K562 (cell line): ENCODE measurements around the gene GLB1L. TPM values are rescaled to one million over a fixed set of nuclear protein-coding genes. Genes with fewer than 3 reads are reported as not detected.
A peak's percentile ranks its signal among the peaks of the same experiment; 100 is the strongest.

Experiments used
- ATAC-seq: fragments of 200-7000 bp; cut with Tn5 transposase; 3 replicates; pipeline ENCODE4 v1.9.1; 2020; ENCODE audit warnings: moderate library complexity
- BruUV-seq: library from RNA; stranded (reverse); fragments of 400-500 nt; replicated peaks from 2 replicates; lab custom pipeline; 2021; lab: Mats Ljungman, UMichigan
- CTCF ChIA-PET: fragments of 300-600 bp; formaldehyde crosslinking; extraction: SDS; loops from one replicate; lab custom pipeline; 2021; ENCODE audit warnings: low intra/inter-chr PET ratio; lab: Yijun Ruan, JAX
- POLR2A ChIA-PET: fragments of 300-600, 350-650 bp; sonication (Branson Sonifier 250); formaldehyde crosslinking; extraction: SDS; loops from one replicate; lab custom pipeline; 2021; ENCODE audit warnings: antibody characterized with exemption, inconsistent platforms; lab: Yijun Ruan, JAX
- DNase-seq, 4 experiments: peaks; one replicate each; pipeline versions ENCODE4 v3.0.0 to v3.0.0-alpha.2; 2011 to 2018; ENCODE audit warnings: low spot score in 3 of 4, mixed read lengths in 3 of 4; ENCODE audit errors: extremely low read depth in 1 of 4
- FAIRE-seq: peaks from 2 replicates; lab custom pipeline; 2011; peaks lifted over from hg19 to GRCh38; lab: Jason Lieb, UNC
- H2AFZ ChIP-seq: 2 replicates; pipeline ENCODE4 v1.6.0; 2011; ENCODE audit warnings: low read depth, low read length, control low read depth, inconsistent platforms
- H3K27ac ChIP-seq: fragments of 200-600 bp; 3 replicates; pipeline ENCODE4 v1.8.0; 2011; ENCODE audit warnings: low read depth, mild to moderate bottlenecking, control low read depth, inconsistent platforms, low read length, moderate library complexity, mixed read lengths; ENCODE audit errors: extremely low read depth
- H3K27me3 ChIP-seq, 2 experiments: fragments of 300-600 bp in 1 of 2; 2 replicates in 1 of 2; 3 replicates in 1 of 2; pipeline versions ENCODE4 v1.6.0 to v1.8.0; 2011; ENCODE audit warnings: inconsistent platforms in 2 of 2, low read length in 2 of 2, mild to moderate bottlenecking in 1 of 2, mixed read lengths in 1 of 2, moderate library complexity in 1 of 2; ENCODE audit not compliant: control insufficient read depth in 2 of 2, insufficient read depth in 2 of 2
- H3K36me3 ChIP-seq: fragments of 300-600 bp; 3 replicates; pipeline ENCODE4 v1.8.0; 2011; ENCODE audit warnings: mild to moderate bottlenecking, low read length, inconsistent platforms; ENCODE audit not compliant: control insufficient read depth, insufficient read depth
- H3K4me1 ChIP-seq, 2 experiments: fragments of 200-600 bp in 1 of 2; replicated peaks in 1 of 2; 2 replicates in 1 of 2; 3 replicates in 1 of 2; pipeline versions ENCODE4 v1.5.1 to v1.8.0; 2011; ENCODE audit warnings: inconsistent platforms in 2 of 2, low read length in 2 of 2, mild to moderate bottlenecking in 1 of 2, mixed read lengths in 1 of 2, moderate library complexity in 1 of 2; ENCODE audit not compliant: control insufficient read depth in 2 of 2, insufficient read depth in 2 of 2
- H3K4me2 ChIP-seq: 2 replicates; pipeline ENCODE4 v1.6.1; 2011; ENCODE audit warnings: low read length, control low read depth, inconsistent platforms, mixed read lengths; ENCODE audit not compliant: insufficient read depth
- H3K4me3 ChIP-seq: fragments of 200-600 bp; sonication (generic), shearing (Covaris generic); 2 replicates; pipeline ENCODE4 v1.5.1; 2016; ENCODE audit warnings: control low read depth, inconsistent platforms
- H3K79me2 ChIP-seq: fragments of 200-600 bp; 3 replicates; pipeline ENCODE4 v1.8.0; 2011; ENCODE audit warnings: low read length, inconsistent platforms; ENCODE audit not compliant: control insufficient read depth, insufficient read depth
- H3K9ac ChIP-seq, 2 experiments: 2 replicates each; pipeline versions ENCODE4 v1.6.0 to v1.6.1; 2011; ENCODE audit warnings: low read depth in 2 of 2, low read length in 2 of 2, control low read depth in 1 of 2, inconsistent platforms in 1 of 2, mild to moderate bottlenecking in 1 of 2, mixed read lengths in 1 of 2; ENCODE audit not compliant: insufficient read depth in 1 of 2
- H3K9me1 ChIP-seq: one replicate; pipeline ENCODE4 v1.6.0; 2011; ENCODE audit warnings: inconsistent platforms, mild to moderate bottlenecking, low read length, moderate library complexity; ENCODE audit not compliant: control insufficient read depth, insufficient read depth
- H3K9me3 ChIP-seq: replicated peaks from 2 replicates; pipeline ENCODE4 v1.5.1; 2011; ENCODE audit warnings: low read depth, low read length, inconsistent platforms; ENCODE audit not compliant: control insufficient read depth, insufficient read depth
- H4K20me1 ChIP-seq: replicated peaks from 2 replicates; pipeline ENCODE4 v1.6.1; 2011; ENCODE audit warnings: low read length, inconsistent platforms, mixed read lengths; ENCODE audit not compliant: control insufficient read depth, insufficient read depth
- BCOR ChIP-seq: fragments of 450-650 bp; IDR thresholded peaks from 2 replicates; pipeline ENCODE4 v1.6.1; 2016
- CBFA2T3 ChIP-seq: fragments of 450-650 bp; IDR thresholded peaks from 2 replicates; pipeline ENCODE4 v1.6.1; 2017
- CBX1 ChIP-seq: sonication (generic); IDR thresholded peaks from 2 replicates; pipeline ENCODE4 v1.6.1; 2016; ENCODE audit warnings: antibody characterized with exemption, low read depth, mild to moderate bottlenecking
- CBX3 ChIP-seq, 2 experiments: IDR thresholded peaks; 1 replicate in 1 of 2; 2 replicates in 1 of 2; pipeline ENCODE4 v1.6.1; 2012; ENCODE audit warnings: inconsistent platforms in 2 of 2, low read length in 2 of 2, borderline replicate concordance in 1 of 2, control low read depth in 1 of 2
- CTBP1 ChIP-seq: fragments of 450-650 bp; IDR thresholded peaks from 2 replicates; pipeline ENCODE4 v1.6.1; 2016; ENCODE audit warnings: borderline replicate concordance
- DMBX1 ChIP-seq: fragments of 250-450 bp; sonication (Bioruptor Pico); IDR thresholded peaks from 2 replicates; pipeline ENCODE4 v1.8.0; 2022; ENCODE audit warnings: inconsistent platforms, mild to moderate bottlenecking, moderate library complexity, borderline replicate concordance
- DPF2 ChIP-seq: fragments of 450-650 bp; IDR thresholded peaks from 2 replicates; pipeline ENCODE4 v1.6.1; 2016
- EGR1 ChIP-seq: fragments of 450-650 bp; conservative IDR thresholded peaks from 2 replicates; pipeline ENCODE4 v1.6.1; 2017; ENCODE audit warnings: mild to moderate bottlenecking
- FOSL1 ChIP-seq: fragments of 200-800 bp; sonication (Bioruptor generic); conservative IDR thresholded peaks from 2 replicates; pipeline ENCODE4 v1.6.1; 2016; ENCODE audit warnings: missing genetic modification characterization, missing compliant biosample characterization
- HDAC1 ChIP-seq, 2 experiments: fragments of 450-650 bp; IDR thresholded peaks; 2 replicates each; pipeline ENCODE4 v1.6.1; 2016 to 2017; ENCODE audit warnings: inconsistent platforms in 1 of 2, mild to moderate bottlenecking in 1 of 2, moderate library complexity in 1 of 2
- KLF6 ChIP-seq: fragments of 250-450 bp; sonication (Bioruptor Pico); IDR thresholded peaks from 2 replicates; pipeline ENCODE4 v1.4.0; 2020; ENCODE audit warnings: mild to moderate bottlenecking, moderate library complexity, borderline replicate concordance
- MTA3 ChIP-seq: fragments of 450-650 bp; formaldehyde crosslinking; IDR thresholded peaks from 2 replicates; pipeline ENCODE4 v1.6.1; 2017; ENCODE audit warnings: mild to moderate bottlenecking, borderline replicate concordance
- NCOA1 ChIP-seq: fragments of 450-650 bp; IDR thresholded peaks from 2 replicates; pipeline ENCODE4 v1.6.1; 2016; ENCODE audit warnings: low read depth
- PHF20 ChIP-seq: fragments of 450-650 bp; IDR thresholded peaks from 2 replicates; pipeline ENCODE4 v1.6.1; 2018; ENCODE audit not compliant: partially characterized antibody
- POLR2A ChIP-seq: fragments of 450-650 bp; conservative IDR thresholded peaks from 2 replicates; pipeline ENCODE4 v1.6.1; 2016
- PRMT5 ChIP-seq: sonication (generic); formaldehyde crosslinking; IDR thresholded peaks from 2 replicates; pipeline ENCODE4 v1.5.0; 2020; ENCODE audit warnings: missing genetic modification reagents
- RBBP5 ChIP-seq: fragments of 200-600 bp; sonication (generic); IDR thresholded peaks from 2 replicates; pipeline ENCODE4 v1.6.1; 2012; ENCODE audit warnings: borderline replicate concordance, mild to moderate bottlenecking, low read length, control low read depth, inconsistent platforms; ENCODE audit not compliant: insufficient read depth, poor library complexity, severe bottlenecking
- RCOR1 ChIP-seq, 2 experiments: IDR thresholded peaks; 2 replicates each; pipeline ENCODE4 v1.6.1; 2012; ENCODE audit warnings: low read depth in 2 of 2, low read length in 2 of 2, borderline replicate concordance in 1 of 2, improper control_type of control experiment in 1 of 2
- SRSF7 ChIP-seq: fragments of 200-400 bp; formaldehyde crosslinking; optimal IDR thresholded peaks from 2 replicates; pipeline ENCODE3; 2017; ENCODE audit warnings: mild to moderate bottlenecking, low read depth, low read length
- TCF7L2 ChIP-seq: fragments of 150-350 bp; IDR thresholded peaks from 2 replicates; pipeline ENCODE4 v1.6.1; 2016; ENCODE audit warnings: low read depth, mild to moderate bottlenecking, low read length, moderate library complexity
- TEAD1 ChIP-seq, 2 experiments: fragments of 450-650 bp in 1 of 2; sonication (generic) in 1 of 2; formaldehyde crosslinking; IDR thresholded peaks; 2 replicates each; pipeline versions ENCODE4 v1.4.0 to v1.8.0; 2020 to 2022; ENCODE audit warnings: mild to moderate bottlenecking in 2 of 2, missing genetic modification reagents in 1 of 2
- ZBTB49 ChIP-seq: sonication (generic); formaldehyde crosslinking; IDR thresholded peaks from 2 replicates; pipeline ENCODE4 v1.8.0; 2022; ENCODE audit warnings: missing genetic modification reagents, mild to moderate bottlenecking, borderline replicate concordance
- WGBS: fragments of 100-300 bp; shearing (Covaris generic); methylation state at CpG from one replicate; pipeline ENCODE4 v1.1.6; 2016; ENCODE audit warnings: low coverage, mixed read lengths; ENCODE audit not compliant: insufficient coverage; ENCODE audit errors: missing lambda C conversion rate; 5-methylcytosine and 5-hydroxymethylcytosine counted together
- in situ Hi-C: fragments of 300-500 bp; cut with MboI; formaldehyde crosslinking; loops from 4 replicates; pipeline ENCODE4 v1.15.0; 2018; ENCODE audit warnings: inconsistent platforms, mixed read lengths
- intact Hi-C: fragments of 100-400 bp; cut with micrococcal nuclease; formaldehyde crosslinking; loops from 2 replicates; pipeline ENCODE4 v1.14.2; 2022
- polyA plus RNA-seq, 8 experiments: library from polyadenylated mRNA; depleted of rRNA in 4 of 8; stranded (reverse) in 5 of 8; unstranded in 3 of 8; fragments of >200 nt; fragmentation: Nextera tagmentation in 2 of 8; fragmentation: Illumina TruSeq in 1 of 8; extraction: Ambion mirVana in 2 of 8; extraction: Trizol in 1 of 8; gene quantifications; 2 replicates each; pipeline versions ENCODE4 v1.2.1 to v1.2.3, GENCODE V29; 2011 to 2014; ENCODE audit warnings: inconsistent platforms in 1 of 8, missing spikeins in 1 of 8
- total RNA-seq, 7 experiments: library from RNA; depleted of rRNA in 6 of 7; stranded (reverse); fragments of >200 nt in 6 of 7; fragmentation: Illumina TruSeq in 2 of 7; extraction: Trizol in 2 of 7; gene quantifications; 2 replicates each; pipeline versions ENCODE4 v1.2.1 to v1.2.3, GENCODE V29; 2011 to 2021; ENCODE audit warnings: low replicate concordance in 1 of 7

GLB1L gene
- total and polyA plus RNA-seq, 9 of the 15 experiments (the other 6 are each of a cell fraction or from before 2014, with no cell fraction given), result 0.42 to 2.9 (median 2.5) TPM

DNA sequence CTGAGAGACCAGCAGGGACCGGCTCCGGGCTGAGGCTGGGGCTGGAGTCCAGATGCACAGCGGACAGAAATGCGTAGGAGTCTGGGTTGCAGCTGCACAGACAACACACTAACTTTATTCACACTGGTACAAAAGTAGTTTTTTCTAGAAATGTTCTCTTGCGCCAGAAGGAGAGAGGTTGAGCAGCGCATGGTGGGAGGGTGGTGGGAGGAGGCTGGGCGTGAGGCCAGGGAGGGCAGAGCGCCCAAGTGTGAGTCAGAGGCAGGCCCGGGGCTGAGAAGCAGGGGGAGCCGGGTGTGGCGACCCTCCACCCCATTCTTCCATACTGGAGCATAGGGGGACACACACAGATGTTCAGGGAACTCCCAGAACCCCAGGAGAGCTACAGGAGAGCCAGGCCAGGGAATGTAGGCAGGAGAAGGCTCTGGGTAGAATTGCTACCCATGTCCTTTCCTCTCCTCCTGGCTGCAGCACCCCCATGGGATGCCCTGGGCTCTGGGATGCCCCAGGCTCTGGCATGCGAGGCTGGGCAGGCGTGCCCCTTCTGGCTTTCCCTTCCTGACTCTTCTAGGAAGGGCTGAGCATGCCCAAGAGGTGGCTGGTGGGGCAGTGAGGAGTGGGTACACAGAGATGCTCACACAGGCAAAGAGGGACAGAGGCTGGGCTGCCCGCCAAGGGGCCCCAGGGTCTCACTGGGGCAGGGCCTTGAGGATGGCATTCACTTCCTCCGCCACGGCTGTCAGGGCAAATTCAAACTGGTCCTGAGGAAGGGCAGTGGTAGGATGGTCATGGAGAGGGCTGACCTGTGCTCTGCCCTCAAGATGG lies 44.5 kb upstream of the GLB1L start (continued):
- TF ChIP-seq MTA3 (no peak), CBFA2T3 (0 out of 2 replicates have a peak, but pooled peaks have one; percentile 8), BCOR (0 out of 2 replicates have a peak, but pooled peaks have one; percentile 6), EGR1 (peak; percentile 58; the same call in 1 of the 2 replicates)

DNA sequence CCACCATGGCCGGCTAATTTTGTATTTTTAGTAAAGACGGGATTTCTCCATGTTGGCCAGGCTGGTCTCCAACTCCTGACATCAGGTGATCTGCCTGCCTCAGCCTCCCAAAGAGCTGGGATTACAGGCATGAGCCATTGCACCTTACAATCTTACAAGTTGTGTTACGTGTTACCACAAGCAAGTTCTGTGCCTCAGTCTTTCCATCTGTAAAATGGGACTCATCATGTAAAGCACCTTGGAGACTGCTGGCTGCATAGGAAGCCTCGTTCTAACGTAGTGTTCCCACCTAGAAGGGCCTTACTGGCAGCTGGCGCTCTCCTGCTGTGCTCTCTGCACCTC lies 43.9 kb upstream of the GLB1L start:
- H3K79me2 ChIP-seq, result no peaks in the 10 kb centered on the region
- intact Hi-C loops (no loop called here), in situ Hi-C loops (no loop called here)
- ChIA-PET POLR2A (interaction anchor here (0.6 to 0.9 kb wide), 2 partner anchors 10 to 60 kb away, joined by 4 to 5 read pairs; partner anchors contain the start of gene DNAJB2), CTCF (no interaction called here)
- DNase-seq (no peak), ATAC-seq (no peak), FAIRE-seq (no peak)
- peaks cover 32 to 64% of the 10 kb centered on the region in 2 experiments for H3K4me1 ChIP-seq
- no peaks in the 10 kb centered on the region for H3K36me3 ChIP-seq
- no peaks in the 10 kb centered on the region for H3K27me3 ChIP-seq
- WGBS, result 36% methylated on average over 4 of the region's 6 CpGs
- no peak overlapping the region for H3K4me2 ChIP-seq
- no peaks in the 10 kb centered on the region for H3K9me1 ChIP-seq
- H4K20me1 ChIP-seq, result no peaks in the 10 kb centered on the region
- no peak overlapping the region for H3K4me3 ChIP-seq
- no peaks in the 10 kb centered on the region for H3K9me3 ChIP-seq
- H2AFZ ChIP-seq, result no peak overlapping the region
- H3K9ac ChIP-seq, result no peak overlapping the region
- H3K27ac ChIP-seq, result no peak overlapping the region
- BruUV-seq, result no TSS peak
- TF ChIP-seq DPF2 (no peak), PHF20 (peak; percentile 38), RCOR1 (IDR thresholded peaks at IDR 0.05; ENCODE audit: borderline replicate concordance in 1 of 2, low read depth in 2 of 2, low read length in 2 of 2) (peak in 1 of 2 experiments; percentile 65; a peak in 1 of 4 replicates), PRMT5 (CRISPR knock-in tag) (no peak), POLR2A (no peak), NCOA1 (no peak), TEAD1 (CRISPR knock-in tag; IDR thresholded peaks at IDR 0.05) (no peak), CBX1 (peak; percentile 86; the same call in 1 of the 2 replicates), KLF6 (no peak), CTBP1 (no peak), TCF7L2 (no peak), CBX3 (IDR thresholded peaks at IDR 0.05; ENCODE audit: borderline replicate concordance in 1 of 2, low read length in 2 of 2) (peak in 1 of 2 experiments; percentile 41; a peak in 1 of 3 replicates), DMBX1 (no peak), ZBTB49 (no peak), SRSF7 (no peak), RBBP5 (no peak), FOSL1 (tag) (no peak), HDAC1 (IDR thresholded peaks at IDR 0.05) (peak in 1 of 2 experiments; percentile 40; a peak in 1 of 4 replicates)
